Measurements from ENCODE around the gene AFAP1L2.
"Not testable (repeated sequence)": the region's sequence is repeated elsewhere in the genome, so short reads cannot be mapped to it uniquely, and the experiment has no call there.

AFAP1L2 gene

GRCh38 chr10:114359041-114359952, 45.0 kb downstream of the AFAP1L2 start:
- DNase-seq: no peak

- DNase-seq: no peak
Measured at GRCh38 chr10:114357515-114357996, 46.7 kb downstream of the AFAP1L2 start.

GRCh38 chr10:114356751-114357514, 47.4 kb downstream of the AFAP1L2 start:
- DNase-seq: no peak

GRCh38 chr10:114356126-114356525, 48.2 kb downstream of the AFAP1L2 start:
- no peak for DNase-seq

- DNase-seq: no peak
Measured at GRCh38 chr10:114353383-114353782, 50.9 kb downstream of the AFAP1L2 start.

GRCh38 chr10:114352653-114353298, 51.5 kb downstream of the AFAP1L2 start:
- no peak for DNase-seq

- no peak for DNase-seq
Measured at GRCh38 chr10:114350751-114351150, 53.6 kb downstream of the AFAP1L2 start.

GRCh38 chr10:114349522-114350215, 54.6 kb downstream of the AFAP1L2 start:
- DNase-seq: no peak

- not testable (repeated sequence) for DNase-seq
Measured at GRCh38 chr10:114349071-114349470, 55.2 kb downstream of the AFAP1L2 start.

- no peak for DNase-seq
Measured at GRCh38 chr10:114347791-114348190, 56.5 kb downstream of the AFAP1L2 start.

GRCh38 chr10:114347241-114347640, 57.1 kb downstream of the AFAP1L2 start:
- no peak for DNase-seq

- DNase-seq: no peak
Measured at GRCh38 chr10:114346176-114347031, 57.9 kb downstream of the AFAP1L2 start.

GRCh38 chr10:114345701-114346100, 58.6 kb downstream of the AFAP1L2 start:
- DNase-seq: no peak

GRCh38 chr10:114343623-114344505, 60.4 kb downstream of the AFAP1L2 start:
- no peak for DNase-seq

- DNase-seq: no peak
Measured at GRCh38 chr10:114342976-114343375, 61.3 kb downstream of the AFAP1L2 start.

GRCh38 chr10:114340816-114341215, 63.5 kb downstream of the AFAP1L2 start:
- DNase-seq: no peak

GRCh38 chr10:114337510-114338462, 66.5 kb downstream of the AFAP1L2 start:
- DNase-seq: no peak

GRCh38 chr10:114336823-114337509, 67.3 kb downstream of the AFAP1L2 start:
- DNase-seq: no peak

GRCh38 chr10:114335614-114336013, 68.7 kb downstream of the AFAP1L2 start:
- DNase-seq: no peak

Measured in stimulated activated CD4-positive, alpha-beta T cell treated with anti-CD3 and anti-CD28 coated beads, Interleukin-4, amount 100 ng/mL, for 4 hours (primary cell).